Lung (tissue), 16 donors: ENCODE measurements around the gene CASP7. TPM values are rescaled to one million over a fixed set of nuclear protein-coding genes. Genes with fewer than 3 reads are reported as not detected.

Experiments used
- ATAC-seq: fragments of 200-7000 bp; cut with Tn5 transposase; one replicate; pipeline ENCODE4 v1.9.1; 2020; ENCODE audit warnings: moderate number of reproducible peaks; ENCODE audit not compliant: insufficient read depth, low FRiP score
- DNase-seq, 3 donors: peaks; one replicate each; pipeline ENCODE4 v3.0.0-alpha.2; 2013 to 2017
- H3K27ac ChIP-seq, 2 donors: one replicate each; pipeline ENCODE4 v1.5.1; 2013; ENCODE audit warnings: mild to moderate bottlenecking in 2 of 2, moderate library complexity in 2 of 2, control low read depth in 1 of 2, inconsistent platforms in 1 of 2, low read depth in 1 of 2, low read length in 1 of 2
- H3K27me3 ChIP-seq, 3 donors: one replicate each; pipeline ENCODE4 v1.5.1; 2013; ENCODE audit warnings: low read length in 2 of 3; ENCODE audit not compliant: control insufficient read depth in 3 of 3, insufficient read depth in 3 of 3
- H3K36me3 ChIP-seq, 4 donors: one replicate each; pipeline ENCODE4 v1.5.1; 2013; ENCODE audit warnings: low read length in 4 of 4, mild to moderate bottlenecking in 1 of 4, moderate library complexity in 1 of 4; ENCODE audit not compliant: control insufficient read depth in 4 of 4, insufficient read depth in 4 of 4
- H3K4me1 ChIP-seq, 5 donors: one replicate each; pipeline ENCODE4 v1.5.1; 2013; ENCODE audit warnings: low read length in 5 of 5, mild to moderate bottlenecking in 2 of 5, moderate library complexity in 1 of 5; ENCODE audit not compliant: control insufficient read depth in 5 of 5, insufficient read depth in 5 of 5
- H3K4me3 ChIP-seq: one replicate; pipeline ENCODE4 v1.5.1; 2013; ENCODE audit warnings: mild to moderate bottlenecking, control low read depth, moderate library complexity
- H3K9ac ChIP-seq, 2 donors: one replicate each; pipeline ENCODE4 v1.5.1; 2013; ENCODE audit warnings: low read length in 2 of 2, control low read depth in 1 of 2; ENCODE audit not compliant: insufficient read depth in 1 of 2
- H3K9me3 ChIP-seq, 4 donors: one replicate each; pipeline ENCODE4 v1.5.1; 2013; ENCODE audit warnings: low read length in 3 of 4, mild to moderate bottlenecking in 1 of 4, moderate library complexity in 1 of 4; ENCODE audit not compliant: control insufficient read depth in 4 of 4, insufficient read depth in 3 of 4
- WGBS, 2 donors: extraction: QIAGEN DNeasy Blood & Tissue Kit; methylation state at CpG; one replicate each; pipeline ENCODE4 v1.1.7; 2013; 5-methylcytosine and 5-hydroxymethylcytosine counted together
- long read RNA-seq, 5 donors: transcript quantifications; one replicate each; lab custom pipeline, GENCODE V29; 2026
- polyA plus RNA-seq, 2 donors: library from polyadenylated mRNA; stranded (reverse); fragments of 200-250 nt; gene quantifications; one replicate each; pipeline ENCODE4 v1.2.1, GENCODE V29; 2013
- total RNA-seq, 2 donors: library from RNA; depleted of rRNA in 1 of 2; stranded (reverse); fragments of >200 nt in 1 of 2; gene quantifications; one replicate each; pipeline ENCODE4 v1.2.1, GENCODE V29; 2014 to 2021
- TF ChIP-seq, protein P1 (sequence below): IDR thresholded peaks from 2 replicates; pipeline ENCODE4 v1.5.1; 2012; ENCODE audit warnings: mild to moderate bottlenecking; ENCODE audit errors: control extremely low read depth, extremely low read depth
- donor health status: control.
- donor health status: control.
- donor health status: Bipolar disorder and iron deficiency.
- donor health status: healthy.
- donor health status: DM: yes; HTN: yes; CAD: no.

Gene CASP7
- 10 to 100 TPM; 24.4 to 48.2 TPM for total RNA-seq
- polyA plus RNA-seq = 10 to 100 TPM; 15.4 to 28.7 TPM
- long read RNA-seq, donor 1, transcript CASP7-211 (7 exons, 2,467 nt) = minor isoform, 5 of 35 reads
- long read RNA-seq, donor 1, transcript CASP7-203 (7 exons, 2,377 nt) = major isoform, 10 of 35 reads
- long read RNA-seq, donor 1, partial matches to known transcripts = 18 of 35 reads
- long read RNA-seq, donor 1, other reads (novel, unspliced or antisense) = 0 of 35 reads
- long read RNA-seq, donor 2, partial matches to known transcripts = 0 of 3 reads
- long read RNA-seq, donor 2, other reads (novel, unspliced or antisense) = 0 of 3 reads
- long read RNA-seq, donor 3, partial matches to known transcripts = 0 of 3 reads
- long read RNA-seq, donor 3, other reads (novel, unspliced or antisense) = 0 of 3 reads
- long read RNA-seq, donor 4, partial matches to known transcripts = 0 of 1 reads
- long read RNA-seq, donor 4, other reads (novel, unspliced or antisense) = 0 of 1 reads
- long read RNA-seq, donor 5, transcript CASP7-203 (7 exons, 2,377 nt) = major isoform, 6 of 15 reads
- long read RNA-seq, donor 5, transcript CASP7-211 (7 exons, 2,467 nt) = major isoform, 6 of 15 reads
- long read RNA-seq, donor 5, partial matches to known transcripts = 0 of 15 reads
- long read RNA-seq, donor 5, other reads (novel, unspliced or antisense) = 0 of 15 reads

DNA sequence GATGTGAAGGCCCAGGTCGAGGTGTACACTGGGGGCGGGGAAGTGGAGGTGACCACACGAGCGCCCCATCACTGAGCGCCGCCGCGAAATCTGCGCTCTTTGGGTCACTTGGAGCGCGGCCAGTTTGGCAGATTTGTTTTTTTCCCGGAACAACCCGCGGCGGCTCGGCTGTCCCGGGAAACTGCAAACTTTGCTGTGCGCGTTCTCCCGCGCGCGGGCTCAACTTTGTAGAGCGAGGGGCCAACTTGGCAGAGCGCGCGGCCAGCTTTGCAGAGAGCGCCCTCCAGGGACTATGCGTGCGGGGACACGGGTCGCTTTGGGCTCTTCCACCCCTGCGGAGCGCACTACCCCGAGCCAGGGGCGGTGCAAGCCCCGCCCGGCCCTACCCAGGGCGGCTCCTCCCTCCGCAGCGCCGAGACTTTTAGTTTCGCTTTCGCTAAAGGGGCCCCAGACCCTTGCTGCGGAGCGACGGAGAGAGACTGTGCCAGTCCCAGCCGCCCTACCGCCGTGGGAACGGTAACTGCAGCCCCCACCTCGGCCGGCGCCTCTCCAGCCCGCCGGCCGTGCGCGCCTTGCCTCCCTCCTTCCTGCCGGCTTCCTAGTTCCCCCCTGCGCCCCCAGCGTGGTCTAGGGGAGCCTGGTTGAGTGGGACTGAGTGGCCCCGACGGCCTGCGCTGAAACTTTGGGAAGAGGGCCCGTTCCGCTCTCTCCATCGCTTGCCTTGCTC lies at the start of gene CASP7:
CASP7 (plus strand) TSS at position 450 of the 727 bp plus-strand sequence. CDS start 17,582 bp downstream, outside the sequence.
- Histone ChIP-seq H3K36me3 (peaks cover 0 to 11% (median 5%) of the 10 kb centered on the region in 4 donors), H3K4me1 (peaks cover 0 to 15% (median 11%) of the 10 kb centered on the region in 5 donors), H3K27me3 (no peaks in the 10 kb centered on the region), H3K9ac (peak within 1 kb of the TSS; percentile 91 to 93), H3K27ac (peak within 1 kb of the TSS; percentile 94 to 98), H3K9me3 (peaks cover 0 to 3% (median 0%) of the 10 kb centered on the region in 4 donors), H3K4me3 (peak within 1 kb of the TSS; percentile 94)
- TF ChIP-seq, protein P1, sequence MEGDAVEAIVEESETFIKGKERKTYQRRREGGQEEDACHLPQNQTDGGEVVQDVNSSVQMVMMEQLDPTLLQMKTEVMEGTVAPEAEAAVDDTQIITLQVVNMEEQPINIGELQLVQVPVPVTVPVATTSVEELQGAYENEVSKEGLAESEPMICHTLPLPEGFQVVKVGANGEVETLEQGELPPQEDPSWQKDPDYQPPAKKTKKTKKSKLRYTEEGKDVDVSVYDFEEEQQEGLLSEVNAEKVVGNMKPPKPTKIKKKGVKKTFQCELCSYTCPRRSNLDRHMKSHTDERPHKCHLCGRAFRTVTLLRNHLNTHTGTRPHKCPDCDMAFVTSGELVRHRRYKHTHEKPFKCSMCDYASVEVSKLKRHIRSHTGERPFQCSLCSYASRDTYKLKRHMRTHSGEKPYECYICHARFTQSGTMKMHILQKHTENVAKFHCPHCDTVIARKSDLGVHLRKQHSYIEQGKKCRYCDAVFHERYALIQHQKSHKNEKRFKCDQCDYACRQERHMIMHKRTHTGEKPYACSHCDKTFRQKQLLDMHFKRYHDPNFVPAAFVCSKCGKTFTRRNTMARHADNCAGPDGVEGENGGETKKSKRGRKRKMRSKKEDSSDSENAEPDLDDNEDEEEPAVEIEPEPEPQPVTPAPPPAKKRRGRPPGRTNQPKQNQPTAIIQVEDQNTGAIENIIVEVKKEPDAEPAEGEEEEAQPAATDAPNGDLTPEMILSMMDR = peak; percentile 9
- DNase-seq (peak; percentile 94 to 95 (median 95)), ATAC-seq (peak; percentile 90)
- WGBS, 2 donors = 0 to 1% methylated on average over 56 to 68 of the region's 68 CpGs

DNA sequence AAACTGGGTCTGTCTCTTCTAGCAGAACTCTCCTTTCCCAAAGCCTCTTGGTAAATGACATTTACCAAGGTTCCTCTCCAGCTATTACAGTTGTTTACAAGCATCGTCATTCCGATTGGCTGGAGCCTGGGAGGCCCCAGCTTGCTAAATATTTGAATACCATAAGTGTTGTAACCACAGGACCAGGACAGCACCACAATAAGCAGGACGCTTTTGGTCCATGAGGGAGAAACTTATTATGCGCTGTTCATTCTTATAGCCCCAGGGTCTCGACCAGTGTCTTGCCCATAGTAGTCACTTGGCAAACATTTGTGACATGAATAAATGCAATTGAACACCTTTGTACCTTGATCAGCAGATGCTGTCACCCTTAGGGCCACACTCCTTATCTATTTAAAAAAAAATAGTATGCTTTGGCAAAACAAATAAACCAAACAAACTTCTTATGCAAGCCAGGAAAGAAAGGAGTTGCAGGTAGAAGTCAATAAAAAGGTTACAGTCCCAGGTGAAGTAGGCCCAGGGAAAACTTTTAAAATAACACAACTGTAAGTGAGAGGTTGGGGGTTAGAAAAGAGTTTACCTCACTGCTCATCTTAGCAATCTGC lies 48.7 kb upstream of the CASP7 start:
- DNase-seq = no peak
- 88 to 97% methylated on average over 5 of the region's 5 CpGs for WGBS, 2 donors
- H3K9me3 ChIP-seq = peaks cover 0 to 4% (median 0%) of the 10 kb centered on the region in 4 donors

DNA sequence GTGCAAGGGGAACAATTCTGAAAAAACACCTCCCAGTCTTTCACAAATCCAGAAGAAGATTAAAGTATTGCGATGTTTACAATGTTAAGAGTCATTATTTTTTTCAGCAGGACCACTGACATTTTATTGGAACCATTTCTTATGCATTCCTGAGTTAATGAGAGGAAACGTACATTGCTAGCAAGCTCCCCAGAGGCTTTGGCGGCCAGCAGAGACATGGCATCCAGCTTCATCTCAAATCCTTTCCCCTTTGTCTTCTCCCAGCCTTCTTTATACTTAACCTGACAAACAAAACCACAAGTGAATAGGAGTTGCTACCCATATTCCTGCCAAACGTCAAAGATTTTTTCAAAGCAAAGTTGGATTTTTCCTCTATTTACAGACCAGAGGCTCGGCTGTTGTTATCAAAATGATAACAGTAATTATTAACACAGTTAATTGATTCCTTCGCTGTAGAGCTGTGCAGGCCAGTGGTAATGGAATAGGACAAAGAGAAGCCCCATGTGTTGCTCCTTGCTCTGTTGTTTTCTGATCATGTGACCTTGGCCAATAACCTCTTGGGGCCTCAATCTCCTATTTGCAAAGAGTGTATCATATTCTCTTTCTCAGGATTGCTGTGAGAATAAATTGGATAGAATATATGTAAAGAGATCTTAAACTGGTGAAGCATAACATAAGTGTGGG lies 47.9 kb upstream of the CASP7 start:
- H3K27me3 ChIP-seq = no peaks in the 10 kb centered on the region
- peak in 1 of 3 donors; percentile 25 for DNase-seq
- no peak overlapping the region for H3K9ac ChIP-seq
- H3K9me3 ChIP-seq = peaks cover 0 to 4% (median 0%) of the 10 kb centered on the region in 4 donors
- H3K36me3 ChIP-seq = peaks cover 0 to 9% (median 0%) of the 10 kb centered on the region in 4 donors
- TF ChIP-seq, protein P1 = no peak
- no peak for ATAC-seq
- no peak overlapping the region for H3K27ac ChIP-seq
- WGBS, 2 donors = 64 to 79% methylated on average over 6 of the region's 6 CpGs
- H3K4me3 ChIP-seq = no peak overlapping the region
- peaks cover 0 to 9% (median 4%) of the 10 kb centered on the region in 5 donors for H3K4me1 ChIP-seq

More for the DNA sequence above, 48.7 kb upstream of the CASP7 start:
- TF ChIP-seq, protein P1 = no peak
- no peak overlapping the region for H3K27ac ChIP-seq
- peaks cover 0 to 9% (median 0%) of the 10 kb centered on the region in 4 donors for H3K36me3 ChIP-seq
- no peak for ATAC-seq
- no peak overlapping the region for H3K9ac ChIP-seq
- no peaks in the 10 kb centered on the region for H3K27me3 ChIP-seq
- H3K4me3 ChIP-seq = no peak overlapping the region
- peaks cover 0 to 9% (median 4%) of the 10 kb centered on the region in 5 donors for H3K4me1 ChIP-seq
